A673 (cell line): Measurements from ENCODE around the gene CAMK1D.

Source experiments
- CTCF ChIP-seq: fragments of 300-800, 200-600 bp; sonication (generic); conservative IDR thresholded peaks from 2 replicates; pipeline ENCODE4 v1.5.1; 2017; ENCODE audit warnings: low read depth, mild to moderate bottlenecking, antibody characterized with exemption, low read length, moderate library complexity, mixed read lengths
- EZH2 ChIP-seq: fragments of 200-600 bp; sonication (generic); IDR thresholded peaks from 2 replicates; pipeline ENCODE4 v1.6.1; 2017; ENCODE audit warnings: borderline replicate concordance, low read depth, mild to moderate bottlenecking, mixed read lengths, antibody characterized with exemption, low read length; ENCODE audit not compliant: poor library complexity, severe bottlenecking

- TF ChIP-seq CTCF (no peak), EZH2 (no peak)
These were observed 276.2 kb downstream of the CAMK1D start for GRCh38 chr10:12625393-12626023.
